ENCODE measurements around the gene PRKCE.
"Not testable (repeated sequence)": the region's sequence is repeated elsewhere in the genome, so short reads cannot be mapped to it uniquely, and the experiment has no call there.

The PRKCE gene

DNA sequence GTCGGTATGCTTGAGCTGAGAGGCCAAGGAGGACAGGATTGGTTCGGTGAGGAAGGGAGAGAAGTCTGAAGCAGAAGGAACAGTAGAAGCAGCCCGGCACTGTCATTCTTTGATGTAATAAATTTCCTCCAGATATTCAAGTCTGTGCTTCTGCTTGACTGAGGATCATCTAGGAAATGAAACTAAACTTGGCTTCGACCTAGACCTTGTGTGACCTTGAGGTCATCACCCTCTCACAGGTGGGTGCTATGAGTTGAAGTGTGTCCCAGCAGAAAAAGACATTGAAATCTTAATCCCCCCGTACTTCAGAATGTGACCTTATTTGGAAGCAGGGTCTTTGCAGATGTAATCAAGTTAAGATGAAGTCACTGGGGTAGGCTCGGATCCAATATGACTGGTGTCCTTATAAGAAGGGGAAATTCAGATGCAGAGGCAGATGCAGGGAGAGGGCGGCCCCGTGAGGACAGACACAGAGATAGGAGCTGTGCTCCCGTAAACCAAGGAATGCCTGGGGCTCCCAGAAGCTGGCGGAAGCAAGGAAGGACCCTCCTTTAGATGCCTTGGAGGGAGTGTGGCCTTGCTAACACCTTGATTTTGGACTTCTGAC, 49.0 kb downstream of the PRKCE start:
- peak; percentile 29 for DNase-seq

DNA sequence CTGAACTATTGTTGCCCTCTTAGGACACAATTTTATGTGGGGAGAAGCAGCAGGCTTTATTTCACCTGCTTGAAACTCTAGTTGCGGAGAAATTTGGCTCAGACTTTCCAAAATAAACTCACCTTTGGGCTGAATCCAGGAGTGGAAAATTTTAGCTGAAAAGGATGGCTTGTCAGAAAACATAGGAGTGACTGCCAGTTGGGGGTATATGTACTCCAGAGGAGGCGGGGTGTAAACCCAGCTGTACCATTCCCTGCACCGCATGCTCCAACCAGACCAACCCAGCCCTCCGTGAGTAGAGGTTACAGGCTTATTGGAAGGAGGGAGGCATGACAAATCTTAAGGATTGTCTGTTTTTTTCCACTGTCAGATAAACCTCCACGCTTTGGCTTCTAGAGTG, 53.8 kb downstream of the PRKCE start:
- no peak for DNase-seq

DNA sequence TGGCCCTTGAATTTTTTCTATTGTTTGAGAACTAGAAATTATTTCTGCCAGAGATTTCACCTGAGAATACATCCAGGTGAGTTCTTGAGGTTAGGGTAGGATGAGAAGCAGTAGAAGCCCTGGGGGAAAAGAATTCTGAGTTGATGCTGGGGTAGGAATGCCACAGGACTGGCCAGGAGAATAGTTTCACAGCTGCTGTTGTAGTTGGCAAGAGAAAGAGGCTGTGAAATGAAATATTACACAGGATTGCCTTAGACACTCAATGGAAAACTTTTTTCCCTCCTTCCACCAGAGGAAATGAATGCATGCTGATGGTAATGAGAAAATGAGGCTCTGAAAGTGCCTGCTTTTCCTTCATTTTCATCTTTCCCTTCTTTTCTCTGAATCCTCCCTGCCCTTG, 54.6 kb downstream of the PRKCE start:
- DNase-seq: no peak

DNA sequence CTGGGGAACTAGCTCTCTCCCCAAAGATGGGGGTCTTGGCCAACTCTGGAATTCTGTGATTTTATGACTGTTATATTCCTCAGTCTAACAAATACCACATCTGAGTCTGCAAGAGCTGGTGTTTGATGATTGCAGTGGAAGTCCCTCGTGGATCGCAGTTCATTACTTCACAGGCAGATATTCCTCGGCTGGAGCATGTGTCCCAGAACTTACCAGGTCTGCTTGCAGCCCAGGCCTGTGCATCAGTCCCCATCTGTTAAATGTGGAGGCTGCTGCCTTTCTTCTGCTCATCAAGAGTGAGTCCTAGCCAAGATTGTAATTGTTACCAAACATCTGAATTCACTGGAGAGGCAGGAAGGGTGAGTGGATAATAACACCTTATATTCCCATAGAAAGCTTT, 55.5 kb downstream of the PRKCE start:
- DNase-seq: no peak

DNA sequence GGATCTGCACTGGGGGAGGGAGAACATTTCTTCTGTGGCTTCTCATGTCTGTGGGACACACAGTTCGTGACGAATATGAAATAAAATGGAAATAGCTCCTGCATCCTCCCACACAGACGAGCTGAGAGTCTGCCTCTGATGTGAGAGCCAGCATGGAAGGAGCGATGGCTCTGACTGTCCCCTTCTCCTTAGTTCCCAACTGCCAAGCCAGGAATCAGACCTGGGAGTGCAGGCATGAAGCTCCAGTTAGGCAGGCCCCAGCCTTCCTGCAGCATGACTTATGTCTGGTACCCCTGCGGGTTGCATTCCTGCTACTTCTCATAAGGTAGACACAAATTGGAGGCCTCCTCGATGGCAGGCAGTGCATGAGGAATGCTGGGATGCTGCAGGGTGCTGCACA, 56.2 kb downstream of the PRKCE start:
- no peak for DNase-seq

DNA sequence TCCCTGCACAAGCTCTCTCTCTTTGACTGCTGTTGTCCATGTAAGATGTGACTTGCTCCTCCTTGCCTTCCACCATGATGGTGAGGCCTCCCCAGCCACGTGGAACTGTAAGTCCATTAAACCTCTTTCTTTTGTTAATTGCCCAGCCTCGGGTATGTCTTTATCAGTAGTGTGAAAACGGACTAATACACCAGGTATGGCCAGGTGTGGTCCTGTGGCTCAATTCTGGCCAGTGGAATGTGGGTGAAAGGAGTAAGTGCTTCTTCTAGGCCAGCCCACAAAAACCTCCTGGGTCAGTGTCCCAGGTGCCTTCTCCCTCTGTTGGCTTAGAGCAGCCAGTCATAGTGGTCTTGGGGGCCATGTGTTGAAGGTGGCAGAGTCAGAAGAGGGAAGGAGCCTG, 57.0 kb downstream of the PRKCE start:
- DNase-seq: no peak

DNA sequence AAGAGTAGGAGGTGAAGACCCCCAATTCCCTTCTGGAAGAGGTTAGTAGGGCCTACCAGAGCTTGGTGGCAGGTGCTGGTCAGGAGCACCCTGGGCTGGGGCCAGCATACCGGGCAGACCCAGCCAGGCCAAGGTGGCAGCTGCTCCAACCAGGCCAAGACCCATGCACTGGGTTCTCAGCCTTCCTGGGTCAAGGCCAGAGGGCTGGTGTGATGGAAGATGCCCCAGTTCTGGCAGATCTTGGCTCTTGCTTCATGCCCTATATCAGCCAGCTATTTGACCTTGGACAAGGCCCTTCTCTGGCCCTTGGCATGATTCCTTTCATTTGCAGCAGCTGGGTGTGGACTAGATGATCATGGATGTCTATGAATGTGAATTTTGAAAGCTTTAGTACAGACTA, 57.7 kb downstream of the PRKCE start:
- no peak for DNase-seq

DNA sequence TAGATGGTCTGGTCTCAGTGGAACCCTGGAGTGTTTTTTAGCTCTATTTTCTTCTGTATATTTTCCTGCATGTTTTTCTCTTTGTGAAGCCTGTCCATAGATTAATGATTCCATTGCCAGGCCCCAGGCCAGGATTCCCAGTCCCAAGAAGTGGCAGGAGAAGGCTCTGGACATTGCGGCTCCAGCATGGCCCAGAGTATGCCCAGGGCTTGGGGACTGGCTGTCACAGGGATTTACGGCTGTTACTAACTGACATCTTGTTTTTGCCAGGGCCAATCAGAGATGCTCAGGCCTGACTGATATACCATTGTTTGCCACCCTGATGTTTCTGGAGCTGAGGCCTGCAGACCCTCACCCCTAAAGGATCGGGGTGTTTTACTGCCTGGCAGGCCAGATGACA, 59.0 kb downstream of the PRKCE start:
- DNase-seq: no peak

DNA sequence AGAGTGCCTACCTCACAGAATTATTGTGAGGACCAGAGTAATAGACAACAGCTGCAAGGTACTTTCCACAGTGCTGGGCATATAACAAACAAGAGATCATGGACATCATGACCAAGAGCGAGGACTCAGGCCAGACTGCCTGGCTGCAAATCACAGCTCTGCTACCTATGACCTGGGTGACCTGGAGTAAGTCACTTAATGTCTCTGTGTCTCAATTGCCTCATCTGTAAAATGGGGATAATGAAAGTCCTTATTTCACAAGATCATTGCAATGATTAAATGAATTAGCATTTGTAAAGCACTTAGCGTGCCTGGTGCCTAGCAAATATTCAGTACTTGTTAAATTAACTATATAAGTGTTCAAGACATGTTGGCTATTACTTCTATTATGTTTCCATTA, 59.7 kb downstream of the PRKCE start:
- no peak for DNase-seq

DNA sequence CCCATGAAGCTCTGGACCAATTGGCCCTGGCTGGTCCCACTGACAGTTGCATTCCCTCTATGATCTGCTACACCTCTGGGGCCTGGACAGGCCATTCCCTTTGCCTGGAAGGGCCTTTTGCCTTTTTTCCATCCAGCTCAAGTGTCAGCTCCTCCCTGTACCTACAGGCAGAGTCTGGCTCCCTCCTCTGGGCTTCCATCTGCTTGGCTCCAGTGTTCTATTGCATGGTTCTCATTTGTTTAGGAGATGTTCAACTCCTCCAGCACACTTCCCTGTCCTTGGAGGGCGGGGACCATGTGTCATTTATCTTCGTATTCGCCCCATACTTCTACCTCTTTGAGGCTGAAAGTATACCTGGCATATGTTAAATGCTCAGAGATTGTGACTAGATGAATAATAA, 61.1 kb downstream of the PRKCE start:
- no peak for DNase-seq

DNA sequence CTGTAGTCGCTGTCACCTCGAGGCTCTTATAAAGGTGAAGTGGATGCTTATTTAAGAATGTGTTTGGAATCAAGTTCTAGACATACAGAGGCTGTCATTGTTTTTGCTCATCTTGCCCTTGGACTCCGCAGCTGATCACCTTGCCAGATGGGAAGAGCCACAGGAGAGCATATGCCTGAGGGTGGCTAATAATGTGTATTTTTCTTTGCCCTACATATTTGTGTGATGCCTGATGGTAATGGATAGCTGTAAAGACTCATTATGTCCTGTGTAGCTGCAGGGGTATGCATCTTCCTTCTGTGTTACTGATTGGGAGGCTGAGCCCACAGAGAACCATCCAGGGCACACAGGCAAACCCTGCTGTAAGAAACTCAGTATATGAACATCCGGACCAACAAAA, 61.7 kb downstream of the PRKCE start:
- no peak for DNase-seq

DNA sequence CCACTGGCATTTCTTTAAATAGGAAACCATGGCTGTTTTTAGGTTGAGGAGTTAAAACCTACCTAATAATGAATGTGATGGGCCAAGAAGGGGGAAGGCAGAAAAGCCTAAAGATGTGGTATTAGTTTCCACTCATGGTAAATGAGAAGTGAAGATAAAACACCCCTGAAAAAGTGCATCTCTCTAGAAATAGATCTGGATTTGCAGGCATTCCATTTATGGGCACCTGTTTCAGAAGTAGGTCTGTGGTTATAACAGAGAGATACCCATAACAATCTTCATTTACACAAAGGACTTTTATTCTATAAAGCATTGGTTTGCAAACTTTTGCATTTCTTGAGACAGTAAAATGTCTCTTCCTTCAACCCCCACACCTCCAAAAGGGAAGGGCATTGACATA, 62.1 kb downstream of the PRKCE start:
- DNase-seq: no peak

DNA sequence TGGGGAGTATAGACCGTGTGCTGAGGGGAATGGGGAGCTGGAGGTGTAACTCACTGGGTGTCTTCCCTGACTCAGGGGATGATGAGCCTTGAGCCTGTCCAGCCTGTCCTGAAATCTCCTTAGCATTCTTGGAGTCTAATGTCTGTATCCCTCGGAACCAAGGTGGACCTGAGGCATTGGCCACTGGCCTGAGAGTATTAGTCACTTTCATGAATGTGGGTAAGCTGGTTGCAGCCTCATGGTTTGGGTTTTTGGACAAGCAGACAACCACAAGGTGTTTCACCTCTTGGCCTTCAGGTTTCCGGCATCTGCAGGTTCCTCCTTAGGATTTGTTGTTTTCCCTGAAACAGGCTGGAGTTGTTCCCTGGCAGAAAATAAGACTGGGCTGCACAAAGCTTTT, 63.2 kb downstream of the PRKCE start:
- DNase-seq: no peak

DNA sequence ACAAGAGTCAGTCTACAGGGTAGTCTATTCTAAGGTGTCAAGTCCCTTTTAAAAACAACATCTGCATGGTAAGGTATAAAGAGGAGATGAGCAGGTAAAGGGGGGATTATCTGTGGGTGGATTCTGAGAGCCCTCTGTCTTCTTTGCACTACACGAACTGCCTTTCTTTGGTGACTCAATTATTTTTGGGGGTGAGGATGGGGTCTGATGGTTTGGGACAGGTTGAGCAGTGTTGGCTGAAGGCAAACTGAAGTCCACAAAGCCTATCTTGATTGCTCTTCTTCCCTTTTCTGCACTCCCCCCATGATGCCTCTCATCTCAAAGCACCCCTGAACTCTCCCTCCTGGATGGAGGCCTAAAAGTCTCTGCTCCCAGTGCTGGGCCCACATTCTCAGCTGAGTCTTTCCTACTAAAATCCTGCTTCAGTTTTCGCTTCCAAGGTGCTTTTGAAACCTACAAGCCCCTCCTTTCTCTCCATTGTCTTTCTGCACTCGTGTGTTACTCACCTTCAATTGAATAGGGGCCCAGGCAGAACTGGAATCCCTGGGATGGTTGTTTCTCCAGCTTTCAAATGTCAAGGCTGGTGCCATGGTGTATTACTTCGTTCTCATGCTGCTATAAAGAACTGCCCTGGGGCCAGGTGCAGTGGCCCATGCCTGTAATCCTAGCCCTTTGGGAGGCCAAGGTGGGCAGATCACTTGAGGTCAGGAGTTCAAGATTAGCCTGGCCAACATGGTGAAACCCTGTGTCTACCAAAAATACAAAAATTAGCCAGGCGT, 64.3 kb downstream of the PRKCE start:
- DNase-seq: no peak

DNA sequence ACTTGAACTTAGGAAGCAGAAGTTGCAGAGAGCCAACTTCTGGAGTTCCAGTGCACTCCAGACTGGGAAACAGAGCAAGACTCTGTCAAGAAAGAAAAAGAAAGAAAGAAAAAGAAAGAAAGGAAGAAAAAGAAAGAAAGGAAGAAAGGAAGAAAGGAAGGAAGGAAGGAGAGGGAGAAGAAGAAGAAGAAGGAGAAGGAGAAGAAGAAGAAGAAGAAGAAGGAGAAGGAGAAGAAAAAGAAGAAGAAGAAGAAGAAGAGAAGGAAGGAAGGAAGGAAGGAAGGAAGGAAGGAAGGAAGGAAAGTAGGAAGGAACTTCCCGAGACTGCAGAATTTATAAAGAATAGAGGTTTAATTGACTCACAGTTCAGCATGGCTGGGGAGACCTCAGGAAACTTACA, 65.0 kb downstream of the PRKCE start:
- not testable (repeated sequence) for DNase-seq

DNA sequence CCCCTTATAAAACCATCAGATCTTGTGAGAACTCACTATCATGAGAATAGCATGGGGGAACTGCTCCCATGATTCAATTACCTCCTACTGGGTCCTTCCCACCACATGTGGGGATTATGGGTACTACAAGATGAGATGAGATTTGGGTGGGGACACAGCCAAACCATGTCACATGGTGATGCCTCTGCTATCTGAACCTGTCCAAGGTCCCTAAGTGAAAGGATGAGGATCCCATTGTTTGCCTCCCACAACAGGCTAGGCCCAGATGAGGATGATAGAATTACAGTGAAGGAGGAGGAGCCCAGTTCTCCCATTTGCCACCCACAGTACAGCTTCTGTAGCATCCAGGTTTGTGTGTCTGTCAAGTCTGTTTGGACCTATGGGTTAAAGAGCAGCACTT, 65.4 kb downstream of the PRKCE start:
- no peak for DNase-seq

DNA sequence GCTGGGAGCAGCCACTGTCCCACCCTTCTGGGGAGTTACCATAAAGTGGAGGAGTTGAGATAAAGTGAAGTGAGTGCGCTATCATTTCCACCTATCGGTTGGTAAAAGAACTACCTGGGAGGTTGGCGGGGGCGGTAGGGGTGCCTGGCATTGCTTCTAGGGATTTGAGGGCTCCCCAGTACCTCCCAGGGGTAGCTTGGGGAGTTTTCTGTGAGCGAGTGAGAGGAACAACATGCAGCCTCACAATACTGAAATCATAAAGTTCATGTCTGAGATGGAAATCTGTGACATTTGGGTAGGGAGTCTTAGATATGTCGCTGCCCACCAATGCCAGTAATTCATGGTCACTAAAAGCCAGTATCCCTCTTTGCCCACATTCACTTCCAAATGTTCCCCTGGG, 68.7 kb downstream of the PRKCE start:
- no peak for DNase-seq

DNA sequence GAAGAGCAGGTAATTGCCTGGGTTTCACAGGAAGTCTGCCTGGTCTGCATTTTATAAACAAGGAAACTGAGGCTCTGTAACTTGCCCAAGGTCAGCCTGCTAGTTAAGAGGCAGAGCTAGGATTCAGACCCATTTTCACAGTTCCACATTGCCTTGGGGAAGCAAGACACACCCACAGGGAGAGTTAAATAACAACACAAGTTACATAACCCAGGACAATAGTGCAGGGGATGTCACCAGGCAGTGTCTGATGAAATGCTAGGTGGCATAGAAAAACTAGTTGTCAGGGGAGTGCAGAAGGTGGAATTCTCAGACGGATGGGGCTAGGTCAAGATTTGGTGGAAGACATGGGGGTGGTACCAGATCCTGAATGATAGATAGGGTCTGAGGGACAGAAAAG, 69.7 kb downstream of the PRKCE start:
- no peak for DNase-seq

DNA sequence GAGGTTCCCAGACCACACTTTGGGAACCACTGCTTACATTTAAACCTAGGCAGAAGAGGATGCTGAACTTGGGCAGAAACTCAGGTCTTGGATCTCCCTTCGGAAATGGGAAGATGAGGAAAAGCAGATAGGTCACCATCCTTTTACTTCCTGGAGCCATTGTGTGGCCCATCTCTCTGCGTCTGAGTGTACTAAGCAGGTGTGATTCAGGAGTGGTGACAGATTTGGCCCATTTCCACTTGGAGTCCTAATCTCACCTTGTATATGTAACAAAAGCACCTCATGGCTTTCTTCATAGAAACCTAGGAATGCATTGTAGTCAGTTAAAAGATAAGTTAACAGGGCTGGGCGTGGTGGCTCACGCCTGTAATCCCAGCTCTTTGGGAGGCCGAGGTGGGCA, 71.0 kb downstream of the PRKCE start:
- no peak for DNase-seq

DNA sequence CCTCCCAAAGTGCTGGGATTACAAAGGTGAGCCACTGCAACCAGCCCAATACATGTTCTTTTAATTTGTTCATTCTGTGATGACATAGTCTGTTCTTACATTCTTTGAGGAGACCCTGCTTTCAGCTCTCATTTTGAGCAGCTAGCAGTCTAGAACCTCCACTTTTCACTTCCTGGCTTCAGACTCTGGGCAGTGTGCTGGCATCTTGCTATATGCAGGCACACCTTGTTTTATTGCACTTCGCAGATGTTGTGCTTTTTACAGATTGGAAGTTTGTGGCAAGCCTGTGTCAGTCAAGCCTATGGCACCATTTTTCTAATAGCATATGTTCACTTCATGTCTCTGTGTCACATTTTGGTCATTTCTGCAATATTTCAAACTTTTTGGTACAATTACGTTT, 72.4 kb downstream of the PRKCE start:
- DNase-seq: no peak

DNA sequence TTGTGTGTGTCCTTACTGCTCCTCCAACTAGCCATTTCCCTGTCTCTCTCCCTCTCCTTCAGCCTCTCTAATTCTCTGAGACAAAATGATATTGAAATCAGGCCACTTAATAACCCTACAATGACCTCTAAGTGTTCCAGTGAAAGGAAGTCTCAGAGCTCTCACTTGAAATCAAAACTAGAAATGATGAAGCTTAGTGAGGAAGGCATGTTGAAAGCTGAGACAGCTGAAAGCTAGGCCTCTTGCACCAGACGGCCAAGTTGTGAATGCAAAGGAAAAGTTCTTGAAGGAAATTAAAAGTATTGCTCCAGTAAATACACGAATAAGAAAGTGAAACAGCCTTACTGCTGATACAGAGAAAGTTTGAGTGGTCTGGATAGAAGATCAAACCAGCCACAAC, 72.9 kb downstream of the PRKCE start:
- peak; percentile 49 for DNase-seq

DNA sequence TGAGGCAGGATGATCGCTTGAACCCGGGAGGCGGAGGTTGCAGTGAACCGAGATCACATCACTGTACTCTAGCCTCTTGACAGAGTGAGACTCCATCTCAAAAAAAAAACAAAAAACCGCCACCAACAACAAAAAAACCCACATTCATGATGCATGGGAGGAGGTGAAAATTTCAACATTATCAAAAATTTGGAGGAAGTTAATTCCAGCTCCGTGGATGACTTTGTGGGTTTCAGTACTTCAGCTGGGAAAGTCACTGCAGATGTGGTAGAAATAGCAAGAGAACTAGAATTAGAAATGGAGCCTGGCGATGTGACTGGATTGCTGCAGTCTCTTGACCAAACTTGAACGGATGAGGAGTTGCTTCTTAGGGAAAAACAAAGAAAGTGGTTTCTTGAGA, 74.3 kb downstream of the PRKCE start:
- no peak for DNase-seq

DNA sequence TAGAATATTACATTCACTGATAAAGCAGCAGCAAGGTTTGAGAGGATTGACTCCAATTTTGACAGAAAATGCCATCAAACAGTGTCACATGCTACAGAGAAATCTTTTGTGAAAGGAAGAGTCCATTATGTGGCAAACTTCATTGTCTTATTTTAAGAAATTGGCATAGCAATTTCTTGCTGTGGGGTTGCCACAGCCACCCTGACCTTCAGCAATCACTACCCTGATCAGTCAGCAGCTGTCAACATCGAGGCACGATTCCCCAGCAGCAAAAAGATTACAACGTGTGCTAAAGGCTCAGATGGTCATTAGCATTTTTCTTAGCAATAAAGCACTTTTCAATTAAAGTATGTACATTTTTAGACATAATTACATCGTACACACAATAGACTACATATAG, 74.7 kb downstream of the PRKCE start:
- no peak for DNase-seq

DNA sequence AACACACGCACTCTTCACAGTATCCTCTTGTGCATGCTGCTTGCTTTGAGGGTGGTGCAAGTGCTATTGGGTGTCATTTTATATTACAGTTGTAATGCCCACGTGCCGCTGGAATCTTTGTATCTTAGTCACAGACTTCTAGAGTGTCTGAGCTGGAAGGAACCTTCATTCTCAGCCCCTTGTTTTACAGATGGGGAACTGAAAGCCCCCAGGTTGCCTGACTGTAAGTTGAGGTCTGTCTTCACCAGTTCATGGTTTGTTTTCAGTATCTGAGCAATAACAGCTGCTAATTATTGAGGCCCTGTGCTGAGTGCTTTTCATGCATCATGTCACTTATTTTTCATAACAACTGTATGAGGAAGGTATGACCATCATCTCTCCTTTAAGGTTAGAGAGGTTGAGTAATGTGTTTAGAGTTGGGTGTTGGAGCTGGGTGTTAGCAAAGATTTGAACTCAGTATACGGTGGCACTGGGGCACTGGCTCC, 77.0 kb downstream of the PRKCE start:
- DNase-seq: peak; percentile 41

All from RPMI8226 (cell line).